ENCODE measurements around the gene TUG1.

DNA sequence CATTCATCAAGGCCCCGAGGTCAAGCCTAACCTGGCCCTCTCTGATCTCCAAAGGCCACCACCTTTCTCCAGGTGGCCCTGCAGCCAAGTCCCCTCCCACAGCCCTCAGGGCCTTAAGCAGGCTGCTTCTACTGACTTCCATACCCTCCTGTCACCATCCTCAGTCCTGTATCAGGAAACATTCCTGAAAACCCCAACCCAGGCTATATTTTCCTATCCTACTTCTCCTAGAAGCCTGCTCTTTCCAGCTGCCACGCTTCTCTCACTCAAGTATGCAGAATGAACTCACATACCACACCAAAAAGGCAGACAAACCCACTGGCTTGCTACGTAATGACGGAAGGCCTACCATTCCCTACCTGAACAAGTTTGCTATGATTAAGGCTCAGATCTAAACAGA lies 24.1 kb upstream of the TUG1 start:
- TF ChIP-seq CTCF (IDR thresholded peaks at IDR 0.05 in 4 of 5, conservative IDR thresholded peaks at IDR 0.05 in 1 of 5) (no peak), POLR2A (IDR thresholded peaks at IDR 0.05) (no peak)

Measured in gastrocnemius medialis (tissue), 4 donors.